HCT116 (cell line): Measurements from ENCODE around the gene TMEM139.

ENCODE experiments used
- EZH2 ChIP-seq: fragments of 200-600 bp; sonication (generic); IDR thresholded peaks from 2 replicates; pipeline ENCODE4 v1.6.1; 2017; ENCODE audit warnings: antibody characterized with exemption, mixed run types
- MAX ChIP-seq: IDR thresholded peaks from 2 replicates; pipeline ENCODE4 v1.6.1; 2012
- POLR2A ChIP-seq: IDR thresholded peaks from 2 replicates; pipeline ENCODE4 v1.7.0; 2011; ENCODE audit warnings: borderline replicate concordance; ENCODE audit not compliant: insufficient read depth, insufficient read length; ENCODE audit errors: extremely low read depth
- POLR2AphosphoS5 ChIP-seq: IDR thresholded peaks from 2 replicates; pipeline ENCODE4 v1.6.1; 2011; ENCODE audit warnings: mild to moderate bottlenecking, low read depth, low read length, moderate library complexity
- TF ChIP-seq, protein P1 (sequence below), 3 experiments: fragments of 200-600 bp in 1 of 3; sonication (generic) in 1 of 3; IDR thresholded peaks in 2 of 3; conservative IDR thresholded peaks in 1 of 3; 2 replicates each; pipeline ENCODE4 v1.5.1; 2012 to 2017; ENCODE audit warnings: low read depth in 2 of 3, low read length in 2 of 3, antibody characterized with exemption in 1 of 3, borderline replicate concordance in 1 of 3, control low read depth in 1 of 3, mild to moderate bottlenecking in 1 of 3, mixed read lengths in 1 of 3, mixed run types in 1 of 3, moderate library complexity in 1 of 3; ENCODE audit not compliant: insufficient read depth in 1 of 3
- TF ChIP-seq, protein P2 (sequence below): IDR thresholded peaks from 2 replicates; pipeline ENCODE4 v1.6.1; 2012

DNA sequence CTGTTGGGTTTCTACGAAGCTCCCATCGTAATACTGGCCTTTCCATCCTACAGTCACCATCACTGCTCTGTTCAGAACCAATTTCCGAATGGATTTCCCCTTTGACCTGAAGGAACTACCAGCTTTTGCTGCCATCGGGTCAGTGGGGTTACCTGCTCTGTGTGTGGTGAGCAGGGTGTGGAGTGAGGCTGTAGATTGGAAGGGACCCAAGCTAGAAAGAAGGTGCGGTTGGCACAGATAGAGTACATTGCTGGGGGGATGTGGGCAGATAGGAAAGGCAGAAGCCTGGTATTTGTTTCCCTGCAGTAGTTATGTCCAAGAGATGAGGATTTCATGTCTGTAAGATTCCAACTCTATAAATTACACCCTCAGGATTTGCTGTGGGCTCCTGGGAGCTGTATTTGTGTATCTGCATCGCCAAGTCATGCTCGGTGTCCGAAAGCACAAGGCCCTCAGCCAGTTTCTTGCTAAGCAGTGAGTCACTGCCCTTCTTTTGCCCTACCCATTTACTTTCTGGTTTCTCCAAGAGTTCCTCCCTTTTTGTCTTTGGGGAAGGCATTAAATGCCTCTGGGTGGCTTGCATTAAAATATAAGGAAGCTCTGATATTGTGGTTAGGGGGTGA is 46.5 kb downstream of the TMEM139 start:
- TF ChIP-seq, protein P1, sequence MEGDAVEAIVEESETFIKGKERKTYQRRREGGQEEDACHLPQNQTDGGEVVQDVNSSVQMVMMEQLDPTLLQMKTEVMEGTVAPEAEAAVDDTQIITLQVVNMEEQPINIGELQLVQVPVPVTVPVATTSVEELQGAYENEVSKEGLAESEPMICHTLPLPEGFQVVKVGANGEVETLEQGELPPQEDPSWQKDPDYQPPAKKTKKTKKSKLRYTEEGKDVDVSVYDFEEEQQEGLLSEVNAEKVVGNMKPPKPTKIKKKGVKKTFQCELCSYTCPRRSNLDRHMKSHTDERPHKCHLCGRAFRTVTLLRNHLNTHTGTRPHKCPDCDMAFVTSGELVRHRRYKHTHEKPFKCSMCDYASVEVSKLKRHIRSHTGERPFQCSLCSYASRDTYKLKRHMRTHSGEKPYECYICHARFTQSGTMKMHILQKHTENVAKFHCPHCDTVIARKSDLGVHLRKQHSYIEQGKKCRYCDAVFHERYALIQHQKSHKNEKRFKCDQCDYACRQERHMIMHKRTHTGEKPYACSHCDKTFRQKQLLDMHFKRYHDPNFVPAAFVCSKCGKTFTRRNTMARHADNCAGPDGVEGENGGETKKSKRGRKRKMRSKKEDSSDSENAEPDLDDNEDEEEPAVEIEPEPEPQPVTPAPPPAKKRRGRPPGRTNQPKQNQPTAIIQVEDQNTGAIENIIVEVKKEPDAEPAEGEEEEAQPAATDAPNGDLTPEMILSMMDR (IDR thresholded peaks at IDR 0.05 in 2 of 3, conservative IDR thresholded peaks at IDR 0.05 in 1 of 3; ENCODE audit: borderline replicate concordance in 1 of 3, insufficient read depth in 1 of 3, low read depth in 2 of 3, low read length in 2 of 3): no peak
- no peak for TF ChIP-seq POLR2AphosphoS5
- no peak for TF ChIP-seq MAX
- TF ChIP-seq POLR2A: no peak
- TF ChIP-seq EZH2: no peak
- TF ChIP-seq, protein P2, sequence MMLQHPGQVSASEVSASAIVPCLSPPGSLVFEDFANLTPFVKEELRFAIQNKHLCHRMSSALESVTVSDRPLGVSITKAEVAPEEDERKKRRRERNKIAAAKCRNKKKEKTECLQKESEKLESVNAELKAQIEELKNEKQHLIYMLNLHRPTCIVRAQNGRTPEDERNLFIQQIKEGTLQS: no peak
